Endothelial cell of umbilical vein (primary cell): ENCODE results near the gene CHSY1. TPM values are rescaled to one million over a fixed set of nuclear protein-coding genes. Genes with fewer than 3 reads are reported as not detected.

ENCODE experiments used
- BruUV-seq: library from RNA; stranded (reverse); fragments of 400-500 nt; replicated peaks from 2 replicates; lab custom pipeline; 2021; lab: Mats Ljungman, UMichigan
- CTCF ChIA-PET: fragments of 300-600, 350-600 bp; sonication (Branson Sonifier 250); formaldehyde crosslinking; loops from one replicate; lab custom pipeline; 2021; ENCODE audit warnings: antibody characterized with exemption, inconsistent platforms; lab: Charles Lee
- POLR2A ChIA-PET: fragments of 300-600, 350-600 bp; sonication (Branson Sonifier 250); formaldehyde crosslinking; loops from one replicate; lab custom pipeline; 2021; ENCODE audit warnings: antibody characterized with exemption, inconsistent platforms; lab: Charles Lee
- DNase-seq: peaks from one replicate; pipeline ENCODE4 v3.0.0-alpha.2; 2011; ENCODE audit warnings: low read depth, low spot score
- FAIRE-seq: peaks from 2 replicates; lab custom pipeline; 2011; peaks lifted over from hg19 to GRCh38; lab: Jason Lieb, UNC
- H2AFZ ChIP-seq: 2 replicates; pipeline ENCODE4 v1.6.0; 2012; ENCODE audit warnings: low read depth, low read length, control low read depth, inconsistent platforms
- H3K27ac ChIP-seq: 2 replicates; pipeline ENCODE4 v1.5.1; 2011; ENCODE audit warnings: low read depth, mild to moderate bottlenecking, control low read depth, low read length, moderate library complexity; ENCODE audit not compliant: insufficient read depth
- H3K27me3 ChIP-seq, 2 experiments: 2 replicates each; pipeline versions ENCODE4 v1.6.0 to v1.6.1; 2011; ENCODE audit warnings: low read length in 2 of 2, mixed read lengths in 1 of 2; ENCODE audit not compliant: control insufficient read depth in 2 of 2, insufficient read depth in 2 of 2
- H3K36me3 ChIP-seq, 2 experiments: 2 replicates in 1 of 2; 3 replicates in 1 of 2; pipeline ENCODE4 v1.5.1; 2011; ENCODE audit warnings: low read length in 2 of 2, mild to moderate bottlenecking in 1 of 2, moderate library complexity in 1 of 2; ENCODE audit not compliant: control insufficient read depth in 2 of 2, insufficient read depth in 2 of 2; ENCODE audit errors: extremely low read depth in 1 of 2
- H3K4me1 ChIP-seq: 3 replicates; pipeline ENCODE4 v1.5.1; 2011; ENCODE audit warnings: mild to moderate bottlenecking, low read length; ENCODE audit not compliant: control insufficient read depth, insufficient read depth; ENCODE audit errors: extremely low read depth
- H3K4me2 ChIP-seq: 2 replicates; pipeline ENCODE4 v1.6.1; 2011; ENCODE audit warnings: low read length, control low read depth, mixed read lengths; ENCODE audit not compliant: insufficient read depth
- H3K4me3 ChIP-seq, 3 experiments: fragments of 200-600 bp in 1 of 3; sonication (generic), shearing (Covaris generic) in 1 of 3; replicated peaks in 1 of 3; 2 replicates each; pipeline ENCODE4 v1.5.1; 2011 to 2016; ENCODE audit warnings: control low read depth in 3 of 3, low read length in 3 of 3, mild to moderate bottlenecking in 2 of 3, inconsistent platforms in 1 of 3, low read depth in 1 of 3, moderate library complexity in 1 of 3; ENCODE audit not compliant: insufficient read depth in 1 of 3
- H3K79me2 ChIP-seq: 2 replicates; pipeline ENCODE4 v1.6.0; 2012; ENCODE audit warnings: low read length, inconsistent platforms; ENCODE audit not compliant: control insufficient read depth, insufficient read depth
- H3K9ac ChIP-seq: replicated peaks from 2 replicates; pipeline ENCODE3; 2011; ENCODE audit warnings: low read length, control low read depth; ENCODE audit not compliant: insufficient read depth; ENCODE audit errors: extremely low read depth
- H3K9me1 ChIP-seq: replicated peaks from 3 replicates; pipeline ENCODE4 v1.6.0; 2011; ENCODE audit warnings: mild to moderate bottlenecking, low read length; ENCODE audit not compliant: control insufficient read depth, insufficient read depth; ENCODE audit errors: extremely low read depth
- H3K9me3 ChIP-seq: replicated peaks from 2 replicates; pipeline ENCODE4 v1.5.1; 2012; ENCODE audit warnings: low read length, inconsistent platforms; ENCODE audit not compliant: control insufficient read depth, insufficient read depth
- H4K20me1 ChIP-seq: replicated peaks from 2 replicates; pipeline ENCODE3; 2011; ENCODE audit warnings: mild to moderate bottlenecking, low read length; ENCODE audit not compliant: control insufficient read depth, insufficient read depth; ENCODE audit errors: extremely low read depth
- CTCF ChIP-seq, 2 donors: IDR thresholded peaks; 1 replicate in 1 of 2; 2 replicates in 1 of 2; pipeline ENCODE4 v1.5.1; 2011; ENCODE audit warnings: low read length in 2 of 2, mild to moderate bottlenecking in 2 of 2, moderate library complexity in 2 of 2, control low read depth in 1 of 2, inconsistent platforms in 1 of 2, low read depth in 1 of 2; ENCODE audit not compliant: insufficient read depth in 1 of 2; ENCODE audit errors: extremely low read depth in 1 of 2
- EZH2 ChIP-seq: IDR thresholded peaks from 2 replicates; pipeline ENCODE4 v1.6.1; 2012; ENCODE audit warnings: borderline replicate concordance, low read depth, mild to moderate bottlenecking, moderate library complexity, low read length, inconsistent platforms; ENCODE audit not compliant: severe bottlenecking
- FOS ChIP-seq: IDR thresholded peaks from 2 replicates; pipeline ENCODE4 v1.6.1; 2011; ENCODE audit warnings: mild to moderate bottlenecking, low read length, moderate library complexity, borderline replicate concordance; ENCODE audit not compliant: insufficient read depth
- GATA2 ChIP-seq: IDR thresholded peaks from 2 replicates; pipeline ENCODE4 v1.7.0; 2011; ENCODE audit warnings: low read depth, mild to moderate bottlenecking, moderate library complexity, mixed read lengths, low read length; ENCODE audit not compliant: insufficient read length, insufficient read depth
- JUN ChIP-seq: IDR thresholded peaks from 2 replicates; pipeline ENCODE4 v1.6.1; 2011; ENCODE audit warnings: borderline replicate concordance, low read depth; ENCODE audit not compliant: insufficient read length, insufficient read depth
- MAX ChIP-seq: IDR thresholded peaks from 2 replicates; pipeline ENCODE4 v1.6.1; 2011; ENCODE audit not compliant: insufficient read depth, insufficient read length
- MYC ChIP-seq: IDR thresholded peaks from one replicate; pipeline ENCODE4 v1.6.1; 2011; ENCODE audit warnings: mild to moderate bottlenecking, low read depth, low read length
- POLR2A ChIP-seq: IDR thresholded peaks from 2 replicates; pipeline ENCODE4 v1.6.1; 2012; ENCODE audit warnings: low read depth, mild to moderate bottlenecking, control low read depth, low read length
- POLR2AphosphoS5 ChIP-seq: IDR thresholded peaks from 2 replicates; pipeline ENCODE4 v1.6.1; 2012; ENCODE audit warnings: low read depth, mild to moderate bottlenecking, control low read depth, low read length, moderate library complexity; ENCODE audit not compliant: insufficient read depth
- dilution Hi-C: fragments of 300-500 bp; cut with MboI; formaldehyde crosslinking; loops from one replicate; pipeline ENCODE4 v1.15.0; 2019; ENCODE audit warnings: low sequenced_read_pairs; ENCODE audit not compliant: extremely low pct_ligation_motif_present
- intact Hi-C: fragments of 100-400 bp; cut with micrococcal nuclease; formaldehyde crosslinking; loops from one replicate; pipeline ENCODE4 v1.10.0; 2022
- polyA plus RNA-seq, 4 experiments: library from polyadenylated mRNA; depleted of rRNA in 3 of 4; stranded (reverse) in 3 of 4; unstranded in 1 of 4; fragments of >200 nt; gene quantifications; 2 replicates each; pipeline versions ENCODE4 v1.2.1 to v1.2.3, GENCODE V29; 2011 to 2012; ENCODE audit warnings: missing spikeins in 1 of 4
- total RNA-seq: library from RNA; stranded (reverse); gene quantifications from 2 replicates; pipeline ENCODE4 v1.2.3, GENCODE V29; 2021

CHSY1 gene
- total and polyA plus RNA-seq, 2 donors (not counting 3 experiments of a cell fraction or from before 2014, with no cell fraction given) = 23.7 to 50.8 TPM

GRCh38 chr15:101210466-101210865 lies 41.4 kb downstream of the CHSY1 start:
- intact Hi-C loops (no loop called here), dilution Hi-C loops (no loop called here)
- no peak overlapping the region for H3K4me3 ChIP-seq
- POLR2A ChIA-PET = no interaction called here
- H3K27me3 ChIP-seq = no peaks in the 10 kb centered on the region
- H3K36me3 ChIP-seq = peaks cover 2 to 3% of the 10 kb centered on the region in 2 experiments
- no TSS peak for BruUV-seq
- H2AFZ ChIP-seq = no peak overlapping the region
- H3K4me1 ChIP-seq = no peaks in the 10 kb centered on the region
- TF ChIP-seq MAX (no peak), JUN (no peak), POLR2A (no peak), GATA2 (no peak), MYC (no peak), EZH2 (no peak), CTCF (IDR thresholded peaks at IDR 0.05; ENCODE audit: extremely low read depth in 1 of 2, insufficient read depth in 1 of 2, low read depth in 1 of 2, low read length in 2 of 2) (no peak), FOS (no peak), POLR2AphosphoS5 (no peak)
- no peak overlapping the region for H3K4me2 ChIP-seq
- H4K20me1 ChIP-seq = peaks cover 5% of the 10 kb centered on the region
- no peak for DNase-seq
- no peak overlapping the region for H3K9ac ChIP-seq
- H3K9me1 ChIP-seq = no peaks in the 10 kb centered on the region
- no peak overlapping the region for H3K27ac ChIP-seq
- FAIRE-seq = no peak
- CTCF ChIA-PET = interaction anchor here (1.2 kb wide), 1 partner anchor 9 kb away, joined by 3 read pairs; no protein-coding TSS in a partner anchor
- H3K79me2 ChIP-seq = peaks cover 93% of the 10 kb centered on the region
- H3K9me3 ChIP-seq = no peaks in the 10 kb centered on the region
